ENCODE data around the gene TRABD2B.

GRCh38 chr1:47837056-47837830, 159.9 kb downstream of the TRABD2B start:
- TF ChIP-seq CTCF (IDR thresholded peaks at IDR 0.05; ENCODE audit: poor library complexity) (no peak), EZH2phosphoT487 (IDR thresholded peaks at IDR 0.05; ENCODE audit: low read depth, severe bottlenecking, unreplicated experiment) (no peak)

Measured in hepatocyte (in vitro differentiated cells).